Fibroblast of lung (primary cell): ENCODE data around the gene COPZ2. TPM values are rescaled to one million over a fixed set of nuclear protein-coding genes. Genes with fewer than 3 reads are reported as not detected.

Source experiments
- DNase-seq, 2 donors: peaks; one replicate each; pipeline versions ENCODE4 v3.0.0 to v3.0.0-alpha.2; 2010; ENCODE audit warnings: low read depth in 2 of 2
- H2AFZ ChIP-seq: 2 replicates; pipeline ENCODE4 v1.5.1; 2012; ENCODE audit warnings: low read length, control low read depth, inconsistent platforms
- H3K27ac ChIP-seq: 2 replicates; pipeline ENCODE4 v1.5.1; 2011; ENCODE audit warnings: low read length, control low read depth; ENCODE audit not compliant: insufficient read depth
- H3K27me3 ChIP-seq: 2 replicates; pipeline ENCODE4 v1.5.1; 2011; ENCODE audit warnings: mild to moderate bottlenecking, low read length; ENCODE audit not compliant: control insufficient read depth, insufficient read depth
- H3K36me3 ChIP-seq: 2 replicates; pipeline ENCODE4 v1.5.1; 2011; ENCODE audit warnings: low read length; ENCODE audit not compliant: control insufficient read depth, insufficient read depth
- H3K4me1 ChIP-seq: 2 replicates; pipeline ENCODE4 v1.5.1; 2011; ENCODE audit warnings: low read length; ENCODE audit not compliant: control insufficient read depth, insufficient read depth; ENCODE audit errors: extremely low read depth
- H3K4me2 ChIP-seq: 2 replicates; pipeline ENCODE4 v1.5.1; 2011; ENCODE audit warnings: low read length, control low read depth; ENCODE audit not compliant: insufficient read depth; ENCODE audit errors: extremely low read depth
- H3K4me3 ChIP-seq, 4 experiments: fragments of 200-600 bp in 1 of 4; sonication (generic) in 1 of 4; replicated peaks in 1 of 4; 2 replicates each; pipeline ENCODE4 v1.5.1; 2011 to 2016; ENCODE audit warnings: low read length in 4 of 4, low read depth in 3 of 4, mild to moderate bottlenecking in 3 of 4, control low read depth in 2 of 4, inconsistent platforms in 1 of 4, mixed read lengths in 1 of 4; ENCODE audit not compliant: insufficient read depth in 1 of 4; ENCODE audit errors: control extremely low read depth in 1 of 4
- H3K79me2 ChIP-seq: 2 replicates; pipeline ENCODE4 v1.5.1; 2012; ENCODE audit warnings: mild to moderate bottlenecking, low read length, inconsistent platforms; ENCODE audit not compliant: control insufficient read depth, insufficient read depth
- H3K9ac ChIP-seq: 2 replicates; pipeline ENCODE4 v1.5.1; 2011; ENCODE audit warnings: mild to moderate bottlenecking, low read length, control low read depth; ENCODE audit not compliant: insufficient read depth
- H3K9me3 ChIP-seq: 2 replicates; pipeline ENCODE4 v1.5.1; 2012; ENCODE audit warnings: low read depth, low read length; ENCODE audit not compliant: control insufficient read depth, insufficient read depth
- H4K20me1 ChIP-seq: 2 replicates; pipeline ENCODE4 v1.5.1; 2011; ENCODE audit warnings: low read length; ENCODE audit not compliant: control insufficient read depth, insufficient read depth; ENCODE audit errors: extremely low read depth
- CTCF ChIP-seq, 2 donors: IDR thresholded peaks in 1 of 2; conservative IDR thresholded peaks in 1 of 2; 1 replicate in 1 of 2; 2 replicates in 1 of 2; pipeline ENCODE4 v1.5.1; 2011 to 2012; ENCODE audit warnings: low read length in 2 of 2, control low read depth in 1 of 2, inconsistent platforms in 1 of 2, low read depth in 1 of 2, mild to moderate bottlenecking in 1 of 2
- EZH2 ChIP-seq: IDR thresholded peaks from 2 replicates; pipeline ENCODE4 v1.5.1; 2012; ENCODE audit warnings: low read length, control low read depth, mild to moderate bottlenecking; ENCODE audit errors: missing control alignments
- polyA plus RNA-seq, 2 donors: library from polyadenylated mRNA; depleted of rRNA in 1 of 2; stranded (reverse) in 1 of 2; unstranded in 1 of 2; fragments of >200 nt; gene quantifications; 2 replicates each; pipeline ENCODE4 v1.2.1, GENCODE V29; 2011 to 2012; ENCODE audit warnings: missing spikeins in 1 of 2
- total RNA-seq: library from RNA; depleted of rRNA; stranded (reverse); fragments of >200 nt; gene quantifications from 2 replicates; pipeline ENCODE4 v1.2.1, GENCODE V29; 2014

COPZ2 gene
- total and polyA plus RNA-seq, 2 donors (not counting 1 experiment from before 2014, with no cell fraction given) = 63.1 to 97.9 TPM

- H2AFZ ChIP-seq = no peak overlapping the region
- no peaks in the 10 kb centered on the region for H3K9me3 ChIP-seq
- peaks cover 27% of the 10 kb centered on the region for H3K36me3 ChIP-seq
- no peaks in the 10 kb centered on the region for H3K27me3 ChIP-seq
- TF ChIP-seq CTCF (conservative IDR thresholded peaks at IDR 0.05 in 1 of 2, IDR thresholded peaks at IDR 0.05 in 1 of 2; ENCODE audit: low read depth in 1 of 2, low read length in 2 of 2) = peak; percentile 75
- TF ChIP-seq EZH2 = no peak
- peak; percentile 34 to 64 for DNase-seq
- H3K4me3 ChIP-seq = no peak overlapping the region
- no peak overlapping the region for H3K4me2 ChIP-seq
- no peak overlapping the region for H3K27ac ChIP-seq
- H4K20me1 ChIP-seq = no peaks in the 10 kb centered on the region
- no peaks in the 10 kb centered on the region for H3K4me1 ChIP-seq
- no peaks in the 10 kb centered on the region for H3K79me2 ChIP-seq
- H3K9ac ChIP-seq = no peak overlapping the region
These were observed 59.3 kb downstream of the COPZ2 start for GRCh38 chr17:47978324-47978723.

Other genes with a start within 250 kb of the COPZ2 start
- 5.4 and 7.1 TPM in 2 replicates for gene OSBPL7, start 216.0 kb downstream of the COPZ2 start, total RNA-seq
- gene OSBPL7, start 216.0 kb downstream of the COPZ2 start, polyA plus RNA-seq = 2.1 and 2.2 TPM in 2 replicates
- 26.5 and 31.0 TPM in 2 replicates for gene MRPL10, start 206.3 kb downstream of the COPZ2 start, total RNA-seq
- 44.7 and 53.1 TPM in 2 replicates for gene MRPL10, start 206.3 kb downstream of the COPZ2 start, polyA plus RNA-seq
- under 0.01 TPM in 2 replicates for gene LRRC46, start 206.1 kb downstream of the COPZ2 start, total RNA-seq
- gene LRRC46, start 206.1 kb downstream of the COPZ2 start, polyA plus RNA-seq = 0.19 and 0.93 TPM in 2 replicates
- gene SCRN2, start 196.5 kb downstream of the COPZ2 start, total RNA-seq = 22.3 and 40.8 TPM in 2 replicates
- 10.2 and 10.6 TPM in 2 replicates for gene SCRN2, start 196.5 kb downstream of the COPZ2 start, polyA plus RNA-seq
- under 0.01 TPM in 1 of 2 replicates, not detected in the other for gene SP6, start 186.6 kb downstream of the COPZ2 start, total RNA-seq
- gene SP6, start 186.6 kb downstream of the COPZ2 start, polyA plus RNA-seq = 0.07 and 0.11 TPM in 2 replicates
- gene SP2, start 141.6 kb downstream of the COPZ2 start, total RNA-seq = 0.26 and 1.5 TPM in 2 replicates
- gene SP2, start 141.6 kb downstream of the COPZ2 start, polyA plus RNA-seq = 2.6 and 5.3 TPM in 2 replicates
- 16.2 and 26.6 TPM in 2 replicates for gene PNPO, start 96.2 kb downstream of the COPZ2 start, total RNA-seq
- 25.7 and 38.6 TPM in 2 replicates for gene PNPO, start 96.2 kb downstream of the COPZ2 start, polyA plus RNA-seq
- not detected in 2 replicates for gene PRR15L, start 79.9 kb downstream of the COPZ2 start, total RNA-seq
- not detected in 2 replicates for gene PRR15L, start 79.9 kb downstream of the COPZ2 start, polyA plus RNA-seq
- gene CDK5RAP3, start 66.7 kb downstream of the COPZ2 start, total RNA-seq = 72.2 and 118 TPM in 2 replicates
- gene CDK5RAP3, start 66.7 kb downstream of the COPZ2 start, polyA plus RNA-seq = 57.1 and 58.1 TPM in 2 replicates
- 90.4 and 162 TPM in 2 replicates for gene NFE2L1, start 10.6 kb upstream of the COPZ2 start, total RNA-seq
- 170 and 200 TPM in 2 replicates for gene NFE2L1, start 10.6 kb upstream of the COPZ2 start, polyA plus RNA-seq
- 44.9 and 50.4 TPM in 2 replicates for gene CBX1, start 63.7 kb upstream of the COPZ2 start, total RNA-seq
- 64.8 and 68.1 TPM in 2 replicates for gene CBX1, start 63.7 kb upstream of the COPZ2 start, polyA plus RNA-seq
- gene SNX11, start 70.0 kb upstream of the COPZ2 start, total RNA-seq = 9.0 and 12.6 TPM in 2 replicates
- 13.2 and 17.7 TPM in 2 replicates for gene SNX11, start 70.0 kb upstream of the COPZ2 start, polyA plus RNA-seq